H1 (cell line): Measurements from ENCODE around the gene LIN37. TPM values are rescaled to one million over a fixed set of nuclear protein-coding genes. Genes with fewer than 3 reads are reported as not detected.

Experiments
- BCL11A ChIP-seq, 2 experiments: IDR thresholded peaks; one replicate each; pipeline ENCODE4 v1.6.1; 2011; ENCODE audit warnings: low read depth in 2 of 2, low read length in 2 of 2, mild to moderate bottlenecking in 2 of 2
- CHD1 ChIP-seq: IDR thresholded peaks from 2 replicates; pipeline ENCODE4 v1.6.1; 2012; ENCODE audit warnings: low read depth, low read length, improper control_type of control experiment
- CREB1 ChIP-seq: IDR thresholded peaks from 2 replicates; pipeline ENCODE4 v1.6.1; 2012; ENCODE audit warnings: inconsistent platforms
- EZH2 ChIP-seq: fragments of 200-600 bp; sonication (generic); IDR thresholded peaks from 2 replicates; pipeline ENCODE4 v1.7.1; 2012; ENCODE audit warnings: low read depth, mild to moderate bottlenecking, moderate library complexity, low read length, inconsistent platforms; ENCODE audit not compliant: severe bottlenecking
- HDAC6 ChIP-seq: IDR thresholded peaks from one replicate; pipeline ENCODE4 v1.7.1; 2012; ENCODE audit warnings: low read depth, mild to moderate bottlenecking, inconsistent platforms, low read length, moderate library complexity
- KDM4A ChIP-seq: IDR thresholded peaks from one replicate; pipeline ENCODE4 v1.7.1; 2012; ENCODE audit warnings: low read depth, mild to moderate bottlenecking, moderate library complexity, low read length, inconsistent platforms; ENCODE audit not compliant: severe bottlenecking
- KDM5A ChIP-seq: fragments of 200-600 bp; IDR thresholded peaks from 2 replicates; pipeline ENCODE4 v1.7.1; 2012; ENCODE audit warnings: mild to moderate bottlenecking, low read length, inconsistent platforms, mixed read lengths
- NRF1 ChIP-seq: IDR thresholded peaks from 2 replicates; pipeline ENCODE4 v1.6.1; 2011; ENCODE audit warnings: mild to moderate bottlenecking, low read depth, low read length, improper control_type of control experiment
- RBBP5 ChIP-seq: IDR thresholded peaks from 2 replicates; pipeline ENCODE4 v1.7.1; 2012; ENCODE audit warnings: low read depth, mild to moderate bottlenecking, inconsistent platforms, low read length, moderate library complexity, borderline replicate concordance
- RFX5 ChIP-seq: IDR thresholded peaks from 2 replicates; pipeline ENCODE4 v1.6.1; 2011; ENCODE audit warnings: low read depth, low read length, improper control_type of control experiment, borderline replicate concordance
- SIRT6 ChIP-seq: IDR thresholded peaks from one replicate; pipeline ENCODE4 v1.7.1; 2012; ENCODE audit warnings: low read length, inconsistent platforms
- SP4 ChIP-seq: IDR thresholded peaks from 2 replicates; pipeline ENCODE4 v1.6.1; 2012; ENCODE audit warnings: low read length, inconsistent platforms
- polyA plus RNA-seq, 7 experiments: library from polyadenylated mRNA; depleted of rRNA in 3 of 7; stranded (reverse) in 5 of 7; unstranded in 2 of 7; fragments of >200 nt in 5 of 7; fragments of 200-250 nt in 2 of 7; gene quantifications; 1 replicate in 5 of 7; 2 replicates in 1 of 7; 4 replicates in 1 of 7; pipeline versions ENCODE4 v1.2.1 to v1.2.3, GENCODE V29; 2011 to 2013; ENCODE audit warnings: missing spikeins in 2 of 7, mixed read lengths in 2 of 7
- total RNA-seq: library from RNA; stranded (reverse); fragmentation: NEBNext Ultra II Directional; extraction: Animal tissue kit (Norgen Biotek cat#: 25700); gene quantifications from 2 replicates; pipeline ENCODE4 v1.2.1, GENCODE V29; 2021

Gene LIN37
- total and polyA plus RNA-seq, 2 of the 8 experiments (the other 6 are each of a cell fraction or from before 2014, with no cell fraction given), result 3.8 to 9.8 TPM

DNA sequence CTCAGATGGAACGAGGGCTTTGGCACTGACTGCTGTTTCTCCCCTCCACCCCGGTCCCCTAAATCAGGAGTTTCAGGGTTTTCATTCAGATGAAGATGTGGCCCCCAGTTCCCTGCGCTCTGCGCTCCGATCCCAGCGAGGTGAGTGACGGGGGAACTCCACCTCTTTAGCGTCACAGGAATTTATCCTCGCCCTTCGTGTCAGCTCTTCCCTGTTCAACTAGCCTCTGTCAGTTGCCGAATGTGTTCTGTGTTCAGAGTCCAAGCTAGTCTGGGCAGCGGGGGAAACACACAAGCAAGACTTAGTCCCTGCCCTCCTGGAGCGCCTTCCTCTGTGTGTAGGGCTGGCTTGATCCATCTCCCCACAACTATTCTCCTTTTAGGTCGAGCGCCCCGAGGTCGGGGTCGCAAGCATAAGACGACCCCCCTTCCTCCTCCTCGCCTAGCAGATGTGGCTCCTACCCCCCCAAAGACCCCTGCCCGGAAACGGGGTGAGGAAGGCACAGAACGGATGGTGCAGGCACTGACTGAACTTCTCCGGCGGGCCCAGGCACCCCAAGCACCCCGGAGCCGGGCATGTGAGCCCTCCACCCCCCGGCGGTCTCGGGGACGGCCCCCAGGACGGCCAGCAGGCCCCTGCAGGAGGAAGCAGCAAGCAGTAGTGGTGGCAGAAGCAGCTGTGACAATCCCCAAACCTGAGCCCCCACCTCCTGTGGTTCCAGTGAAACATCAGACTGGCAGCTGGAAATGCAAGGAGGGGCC lies 28.8 kb upstream of the LIN37 start (continued):
- TF ChIP-seq RFX5 (no peak), EZH2 (no peak), SIRT6 (no peak), RBBP5 (no peak), NRF1 (no peak), BCL11A (IDR thresholded peaks at IDR 0.05; ENCODE audit: low read depth in 2 of 2, low read length in 2 of 2) (no peak), CREB1 (no peak), KDM5A (no peak), HDAC6 (no peak), CHD1 (no peak), SP4 (no peak), KDM4A (no peak)
